Cardiac muscle cell (in vitro differentiated cells and primary cell): ENCODE results near the gene DEPDC5. TPM values are rescaled to one million over a fixed set of nuclear protein-coding genes. Genes with fewer than 3 reads are reported as not detected.

ENCODE experiments used
- DNase-seq, 2 donors: peaks; one replicate each; pipeline versions ENCODE4 v3.0.0 to v3.0.0-alpha.2; 2010 to 2017; ENCODE audit warnings: low read depth in 1 of 2, low spot score in 1 of 2
- H3K27ac ChIP-seq: fragments of 200-600 bp; sonication (generic); 2 replicates; pipeline ENCODE4 v1.5.1; 2016
- H3K27me3 ChIP-seq: fragments of 200-600 bp; sonication (generic); 2 replicates; pipeline ENCODE4 v1.6.0; 2016; ENCODE audit warnings: control low read depth
- H3K36me3 ChIP-seq: fragments of 200-600 bp; sonication (generic); 2 replicates; pipeline ENCODE4 v1.5.1; 2016; ENCODE audit warnings: control low read depth
- H3K4me1 ChIP-seq: fragments of 200-600 bp; sonication (generic); 2 replicates; pipeline ENCODE4 v1.8.1; 2017; ENCODE audit warnings: low read depth, mild to moderate bottlenecking, mixed run types
- H3K4me3 ChIP-seq: fragments of 200-600 bp; sonication (generic); 2 replicates; pipeline ENCODE4 v1.5.1; 2016; ENCODE audit warnings: mild to moderate bottlenecking
- H3K9me3 ChIP-seq: fragments of 200-600 bp; sonication (generic); 2 replicates; pipeline ENCODE4 v1.5.1; 2017; ENCODE audit warnings: low read depth, mild to moderate bottlenecking, control low read depth
- polyA plus RNA-seq: library from polyadenylated mRNA; unstranded; fragments of >200 nt; fragmentation: Nextera tagmentation; extraction: Ambion mirVana; gene quantifications from 2 replicates; pipeline ENCODE4 v1.2.1, GENCODE V29; 2016
- total RNA-seq: library from RNA; depleted of rRNA; stranded (reverse); fragments of >200 nt; gene quantifications from 2 replicates; pipeline ENCODE4 v1.2.3, GENCODE V29; 2016
- TF ChIP-seq, protein P1 (sequence below): IDR thresholded peaks from 2 replicates; pipeline ENCODE4 v1.5.1; 2012; ENCODE audit warnings: low read depth, mild to moderate bottlenecking, low read length

The DEPDC5 gene
- total and polyA plus RNA-seq, 2 experiments from 2014 or later = 18.2 to 30.6 TPM

DNA sequence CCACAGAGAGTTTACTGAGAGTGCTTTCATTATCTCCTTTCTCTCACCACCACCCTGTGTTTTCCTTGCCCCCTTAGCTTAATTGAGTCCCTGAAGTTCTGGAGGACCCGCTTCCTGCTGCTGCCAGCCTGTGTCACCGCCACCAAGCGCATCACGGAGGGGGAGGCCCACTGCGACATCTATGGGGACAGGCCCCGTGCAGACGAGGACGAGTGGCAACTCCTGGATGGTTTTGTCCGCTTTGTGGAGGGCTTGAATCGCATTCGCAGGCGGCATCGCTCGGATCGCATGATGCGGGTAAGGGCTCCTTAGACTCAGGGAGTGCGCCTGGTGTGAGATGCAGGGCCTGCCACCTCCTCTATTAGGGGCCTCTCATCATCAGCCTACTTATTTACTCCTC is 91.1 kb downstream of the DEPDC5 start:
- H3K4me1 ChIP-seq = no peaks in the 10 kb centered on the region
- H3K27me3 ChIP-seq = no peaks in the 10 kb centered on the region
- no peak for DNase-seq
- TF ChIP-seq, protein P1, sequence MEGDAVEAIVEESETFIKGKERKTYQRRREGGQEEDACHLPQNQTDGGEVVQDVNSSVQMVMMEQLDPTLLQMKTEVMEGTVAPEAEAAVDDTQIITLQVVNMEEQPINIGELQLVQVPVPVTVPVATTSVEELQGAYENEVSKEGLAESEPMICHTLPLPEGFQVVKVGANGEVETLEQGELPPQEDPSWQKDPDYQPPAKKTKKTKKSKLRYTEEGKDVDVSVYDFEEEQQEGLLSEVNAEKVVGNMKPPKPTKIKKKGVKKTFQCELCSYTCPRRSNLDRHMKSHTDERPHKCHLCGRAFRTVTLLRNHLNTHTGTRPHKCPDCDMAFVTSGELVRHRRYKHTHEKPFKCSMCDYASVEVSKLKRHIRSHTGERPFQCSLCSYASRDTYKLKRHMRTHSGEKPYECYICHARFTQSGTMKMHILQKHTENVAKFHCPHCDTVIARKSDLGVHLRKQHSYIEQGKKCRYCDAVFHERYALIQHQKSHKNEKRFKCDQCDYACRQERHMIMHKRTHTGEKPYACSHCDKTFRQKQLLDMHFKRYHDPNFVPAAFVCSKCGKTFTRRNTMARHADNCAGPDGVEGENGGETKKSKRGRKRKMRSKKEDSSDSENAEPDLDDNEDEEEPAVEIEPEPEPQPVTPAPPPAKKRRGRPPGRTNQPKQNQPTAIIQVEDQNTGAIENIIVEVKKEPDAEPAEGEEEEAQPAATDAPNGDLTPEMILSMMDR = no peak
- no peaks in the 10 kb centered on the region for H3K9me3 ChIP-seq
- H3K4me3 ChIP-seq = no peak overlapping the region
- H3K36me3 ChIP-seq = peaks cover 34% of the 10 kb centered on the region
- H3K27ac ChIP-seq = no peak overlapping the region

DNA sequence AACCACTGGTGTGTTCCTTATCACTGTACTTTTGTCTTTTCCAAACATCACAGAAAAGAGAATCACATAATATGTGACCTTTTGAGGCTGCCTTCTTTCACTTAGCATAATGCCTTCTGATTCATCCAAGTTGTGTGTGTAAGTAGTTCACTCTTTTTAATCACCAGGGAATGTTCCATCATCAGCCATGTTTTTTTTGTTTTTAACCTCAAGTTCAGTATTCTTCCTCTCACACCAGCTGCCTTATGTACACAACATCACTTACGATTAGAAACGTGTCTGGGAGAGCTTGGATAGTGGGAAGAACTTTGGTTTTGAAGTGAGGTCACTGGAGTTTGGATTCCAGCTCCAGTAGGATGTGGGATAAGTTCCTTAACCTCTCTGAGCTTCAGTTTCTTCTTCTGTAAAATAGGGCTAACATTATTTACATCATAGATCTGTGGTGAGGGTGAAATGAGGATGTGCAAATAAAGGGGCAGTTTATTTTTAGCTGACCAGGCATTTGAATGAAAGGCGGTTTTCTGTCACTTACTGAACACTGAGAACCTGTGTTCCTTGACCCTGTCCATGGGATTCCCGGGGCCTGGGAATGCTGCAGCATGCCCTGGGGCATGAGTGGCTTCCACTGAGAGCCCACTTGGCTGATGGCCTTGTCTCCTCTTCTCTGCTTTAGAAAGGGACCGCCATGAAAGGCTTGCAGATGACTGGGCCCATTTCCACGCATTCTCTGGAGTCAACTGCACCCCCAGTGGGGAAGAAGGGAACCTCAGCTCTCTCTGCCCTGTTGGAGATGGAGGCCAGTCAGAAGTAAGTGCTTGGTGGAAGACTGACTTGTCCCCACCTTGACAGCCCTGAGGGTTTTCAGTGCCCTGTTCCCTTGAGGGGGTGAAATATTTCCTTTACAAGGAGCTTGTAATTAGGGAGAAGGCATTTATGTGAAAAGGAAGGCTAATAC is 92.6 kb downstream of the DEPDC5 start:
- H3K4me1 ChIP-seq = no peaks in the 10 kb centered on the region
- no peaks in the 10 kb centered on the region for H3K9me3 ChIP-seq
- peaks cover 34% of the 10 kb centered on the region for H3K36me3 ChIP-seq
- H3K27ac ChIP-seq = no peak overlapping the region
- no peak overlapping the region for H3K4me3 ChIP-seq
- peak in 1 of 2 donors; percentile 78 for DNase-seq
- H3K27me3 ChIP-seq = no peaks in the 10 kb centered on the region
- TF ChIP-seq, protein P1 = peak; percentile 38

DNA sequence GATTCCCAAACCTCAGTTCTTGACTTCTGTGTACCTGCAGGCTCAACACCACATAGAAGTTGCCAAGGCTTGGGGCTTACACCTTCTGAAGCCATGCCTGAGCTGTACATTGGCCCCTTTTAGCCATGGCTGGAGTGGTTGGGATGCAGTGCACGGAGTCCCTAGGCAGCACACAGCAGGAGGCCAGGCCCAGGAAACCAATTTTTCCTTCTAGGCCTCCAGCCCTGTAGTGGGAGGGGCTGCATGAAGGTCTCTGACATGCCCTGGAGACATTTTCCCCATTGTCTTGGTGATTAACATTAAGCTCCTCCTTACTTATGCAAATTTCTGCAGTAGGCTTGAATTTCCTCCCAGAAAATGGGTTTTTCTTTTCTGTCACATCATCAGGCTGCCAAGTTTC is 94.6 kb downstream of the DEPDC5 start:
- TF ChIP-seq, protein P1 = no peak
- H3K27me3 ChIP-seq = no peaks in the 10 kb centered on the region
- no peak overlapping the region for H3K4me3 ChIP-seq
- no peak overlapping the region for H3K27ac ChIP-seq
- no peak for DNase-seq
- H3K4me1 ChIP-seq = no peaks in the 10 kb centered on the region
- peaks cover 27% of the 10 kb centered on the region for H3K36me3 ChIP-seq
- H3K9me3 ChIP-seq = no peaks in the 10 kb centered on the region

GRCh38 chr22:31850135-31850534 is 96.3 kb downstream of the DEPDC5 start:
- Histone ChIP-seq H3K36me3 (peaks cover 21% of the 10 kb centered on the region), H3K27me3 (no peaks in the 10 kb centered on the region), H3K9me3 (no peaks in the 10 kb centered on the region), H3K4me1 (no peaks in the 10 kb centered on the region), H3K27ac (no peak overlapping the region), H3K4me3 (no peak overlapping the region)
- no peak for DNase-seq
- TF ChIP-seq, protein P1 = no peak

DNA sequence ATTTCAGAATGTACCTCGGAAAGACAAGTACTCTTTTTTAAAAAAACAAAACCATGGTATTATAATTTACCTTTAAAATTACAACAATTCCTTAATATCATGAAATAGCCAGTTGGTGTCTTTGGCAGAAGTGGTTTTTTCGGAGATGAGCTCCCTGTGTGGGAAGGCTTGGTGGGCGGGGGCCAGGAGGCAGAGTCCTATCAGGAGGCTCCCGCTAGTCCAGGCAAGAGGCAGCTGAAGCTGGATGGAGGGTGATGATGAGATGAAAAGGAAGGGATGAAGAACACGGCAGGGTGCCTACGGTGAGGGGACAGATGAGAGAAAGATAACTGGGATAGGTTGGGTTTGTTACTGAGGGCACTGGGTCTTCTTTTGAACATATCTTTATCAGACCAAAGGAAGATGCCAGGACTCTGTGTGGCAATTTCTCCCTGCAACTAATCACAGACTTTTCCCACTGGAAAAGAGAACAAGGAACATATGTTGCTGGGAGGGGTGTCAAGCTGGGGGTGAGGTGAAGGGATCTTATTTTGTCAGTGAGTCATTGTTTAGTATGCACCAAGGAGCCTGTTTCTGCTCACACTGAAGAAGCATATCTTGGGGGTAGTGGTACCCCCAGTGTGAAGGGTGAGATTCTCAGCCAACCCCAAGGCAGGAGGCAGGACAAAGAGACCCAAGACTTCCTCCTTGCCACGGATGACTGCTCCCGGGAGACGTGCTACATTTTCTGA is 99.0 kb downstream of the DEPDC5 start:
- Histone ChIP-seq H3K36me3 (peaks cover under 1% of the 10 kb centered on the region), H3K4me3 (no peak overlapping the region), H3K27ac (no peak overlapping the region), H3K9me3 (no peaks in the 10 kb centered on the region), H3K4me1 (peaks cover 7% of the 10 kb centered on the region), H3K27me3 (no peaks in the 10 kb centered on the region)
- TF ChIP-seq, protein P1 = no peak
- DNase-seq = peak in 1 of 2 donors; percentile 11
